GM12873 (cell line): Measurements from ENCODE around the gene PRKG1.

Experiments used
- TF ChIP-seq, protein P1 (sequence below): IDR thresholded peaks from 2 replicates; pipeline ENCODE4 v1.5.1; 2012; ENCODE audit warnings: low read depth, mild to moderate bottlenecking, moderate library complexity, low read length, control low read depth; ENCODE audit not compliant: insufficient read depth; ENCODE audit errors: missing control alignments

Gene PRKG1

DNA sequence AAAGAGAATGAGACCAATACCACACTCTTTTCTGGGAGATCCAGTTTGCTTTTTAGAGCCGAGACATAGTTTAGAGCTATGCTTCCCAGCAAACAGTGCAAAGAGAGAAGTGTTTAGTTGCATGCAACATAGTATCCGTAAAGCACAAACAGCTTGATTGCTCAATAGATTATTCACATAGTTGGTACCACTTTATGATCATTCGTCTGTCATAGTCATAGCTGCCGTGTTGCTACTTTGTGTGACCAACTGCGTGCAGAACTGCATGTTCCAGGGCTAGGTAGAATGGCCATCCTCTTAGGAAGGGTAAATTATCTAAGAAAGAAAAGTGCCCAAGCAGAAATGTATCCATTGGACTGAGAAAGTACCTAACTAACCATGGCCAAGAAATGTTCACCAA, 1036.3 kb downstream of the PRKG1 start:
- TF ChIP-seq, protein P1, sequence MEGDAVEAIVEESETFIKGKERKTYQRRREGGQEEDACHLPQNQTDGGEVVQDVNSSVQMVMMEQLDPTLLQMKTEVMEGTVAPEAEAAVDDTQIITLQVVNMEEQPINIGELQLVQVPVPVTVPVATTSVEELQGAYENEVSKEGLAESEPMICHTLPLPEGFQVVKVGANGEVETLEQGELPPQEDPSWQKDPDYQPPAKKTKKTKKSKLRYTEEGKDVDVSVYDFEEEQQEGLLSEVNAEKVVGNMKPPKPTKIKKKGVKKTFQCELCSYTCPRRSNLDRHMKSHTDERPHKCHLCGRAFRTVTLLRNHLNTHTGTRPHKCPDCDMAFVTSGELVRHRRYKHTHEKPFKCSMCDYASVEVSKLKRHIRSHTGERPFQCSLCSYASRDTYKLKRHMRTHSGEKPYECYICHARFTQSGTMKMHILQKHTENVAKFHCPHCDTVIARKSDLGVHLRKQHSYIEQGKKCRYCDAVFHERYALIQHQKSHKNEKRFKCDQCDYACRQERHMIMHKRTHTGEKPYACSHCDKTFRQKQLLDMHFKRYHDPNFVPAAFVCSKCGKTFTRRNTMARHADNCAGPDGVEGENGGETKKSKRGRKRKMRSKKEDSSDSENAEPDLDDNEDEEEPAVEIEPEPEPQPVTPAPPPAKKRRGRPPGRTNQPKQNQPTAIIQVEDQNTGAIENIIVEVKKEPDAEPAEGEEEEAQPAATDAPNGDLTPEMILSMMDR = no peak

DNA sequence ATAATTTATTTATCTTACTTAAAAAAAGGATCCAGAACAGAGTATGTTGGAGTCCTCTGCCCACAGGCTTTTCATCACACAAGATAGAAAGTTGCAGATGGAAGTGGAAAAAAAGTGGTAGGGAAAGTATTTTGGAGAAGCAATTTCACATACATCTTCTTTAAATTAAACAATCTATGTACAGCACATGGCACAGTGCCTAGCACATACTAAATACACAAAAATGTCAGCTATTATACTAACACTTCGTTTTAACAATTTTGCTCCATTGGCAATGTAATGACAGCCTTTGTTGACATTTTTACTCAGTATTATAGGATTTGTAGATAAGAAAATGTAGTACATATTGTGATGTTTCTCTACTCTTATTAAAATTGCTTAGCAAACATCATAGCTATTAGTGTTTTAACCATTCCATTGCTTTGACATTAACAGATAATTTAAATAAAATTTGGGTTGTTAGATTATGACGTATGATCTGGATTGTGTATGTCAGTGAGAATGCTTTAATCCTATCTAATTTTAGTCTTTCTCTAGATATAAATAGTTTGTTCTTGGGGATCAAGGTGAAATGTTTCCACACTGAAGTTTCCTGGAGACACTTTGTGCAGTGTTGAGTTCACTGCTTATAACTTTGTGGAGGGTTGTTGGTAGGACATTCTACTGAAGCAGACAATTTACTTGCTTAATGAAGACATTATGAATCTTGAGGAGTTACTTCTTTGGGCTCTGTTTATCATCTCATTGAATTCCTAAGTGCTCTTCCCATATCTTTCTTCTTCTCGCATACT, 1037.0 kb downstream of the PRKG1 start:
- TF ChIP-seq, protein P1 = no peak

DNA sequence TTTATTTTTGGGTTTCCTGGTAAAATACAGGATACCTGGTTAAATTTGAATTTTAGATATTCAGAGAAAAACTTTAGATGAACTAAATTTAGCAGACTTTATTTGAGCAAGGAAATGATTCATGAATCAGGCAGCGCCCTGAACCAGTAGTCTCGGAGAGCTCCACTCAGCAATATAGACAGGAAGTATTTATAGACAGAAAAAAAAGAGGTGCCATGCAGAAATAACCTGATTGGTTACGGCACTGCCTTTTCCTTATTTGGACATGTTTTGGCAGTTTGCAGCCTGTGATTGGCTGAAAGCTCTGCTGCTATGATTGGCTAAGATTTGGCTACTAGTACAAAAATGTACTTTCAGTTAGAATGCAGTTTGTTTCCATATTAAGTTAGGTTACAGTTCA, 1041.5 kb downstream of the PRKG1 start:
- TF ChIP-seq, protein P1 = no peak

DNA sequence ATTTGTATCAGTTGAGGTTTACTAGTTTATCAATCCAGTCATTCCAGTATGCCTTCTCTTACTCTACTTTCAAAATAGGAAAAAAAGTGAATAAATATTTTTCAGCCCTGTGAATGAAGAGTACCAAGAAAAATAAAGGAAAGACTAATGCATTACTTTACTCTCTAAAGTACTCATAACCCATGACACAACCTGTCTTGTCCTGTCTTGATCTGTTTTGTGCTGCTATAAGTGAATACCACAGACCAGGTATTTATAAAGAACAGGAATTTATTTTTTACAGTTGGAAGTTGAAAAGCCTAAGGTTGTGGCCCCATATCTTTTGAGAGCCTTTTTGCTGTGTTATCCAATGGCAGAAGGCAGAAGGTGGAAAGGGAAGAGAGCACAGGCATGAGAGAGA, 1045.2 kb downstream of the PRKG1 start:
- TF ChIP-seq, protein P1 = no peak

DNA sequence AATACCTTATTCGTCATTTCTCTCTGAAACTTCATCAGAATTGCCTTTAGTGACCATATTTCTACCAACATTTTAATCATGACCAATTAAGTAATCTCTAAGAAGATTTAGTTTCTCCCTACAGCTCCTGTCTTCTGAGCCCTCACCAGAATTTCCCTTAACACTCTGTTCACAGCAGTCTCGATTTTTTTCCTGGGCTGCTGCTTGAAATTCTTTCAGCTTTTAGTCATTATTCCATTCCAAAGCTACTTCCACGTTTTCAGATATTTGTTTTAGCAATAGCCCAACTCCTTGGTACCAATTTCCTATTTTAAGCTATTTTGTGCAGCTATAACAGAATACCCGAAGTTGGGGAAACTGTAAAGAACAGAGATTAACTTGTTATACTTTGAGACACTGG, 1047.4 kb downstream of the PRKG1 start:
- TF ChIP-seq, protein P1 = no peak

DNA sequence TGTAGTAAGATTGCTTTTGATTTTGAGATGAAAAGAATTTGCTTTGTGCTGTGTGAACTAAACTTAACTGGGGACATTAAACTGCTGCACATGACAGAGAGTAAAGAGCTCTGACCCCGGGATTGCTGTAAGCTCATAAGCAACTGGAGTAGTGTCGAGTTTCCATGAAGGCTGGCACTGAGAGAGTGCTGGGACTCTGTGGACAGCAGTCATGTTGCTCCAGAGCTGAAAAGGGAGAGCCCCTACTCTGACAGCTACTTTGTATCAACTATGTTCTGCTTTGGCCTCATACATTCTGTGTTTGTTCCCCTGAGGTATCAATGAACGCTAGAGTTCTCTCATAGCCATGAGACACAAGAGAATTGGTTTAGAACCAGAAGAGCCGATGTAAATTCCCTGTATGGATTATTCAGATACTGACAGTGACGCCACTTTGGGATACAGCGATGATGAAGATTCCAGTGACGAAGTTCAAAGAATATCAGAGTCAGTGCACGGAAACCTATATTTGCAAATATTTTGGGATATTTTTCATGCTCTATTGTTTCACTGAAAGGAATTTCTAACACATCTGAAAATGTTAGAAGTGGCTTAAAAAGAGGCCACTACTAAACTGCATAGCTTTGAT, 1053.9 kb downstream of the PRKG1 start:
- TF ChIP-seq, protein P1 = no peak

DNA sequence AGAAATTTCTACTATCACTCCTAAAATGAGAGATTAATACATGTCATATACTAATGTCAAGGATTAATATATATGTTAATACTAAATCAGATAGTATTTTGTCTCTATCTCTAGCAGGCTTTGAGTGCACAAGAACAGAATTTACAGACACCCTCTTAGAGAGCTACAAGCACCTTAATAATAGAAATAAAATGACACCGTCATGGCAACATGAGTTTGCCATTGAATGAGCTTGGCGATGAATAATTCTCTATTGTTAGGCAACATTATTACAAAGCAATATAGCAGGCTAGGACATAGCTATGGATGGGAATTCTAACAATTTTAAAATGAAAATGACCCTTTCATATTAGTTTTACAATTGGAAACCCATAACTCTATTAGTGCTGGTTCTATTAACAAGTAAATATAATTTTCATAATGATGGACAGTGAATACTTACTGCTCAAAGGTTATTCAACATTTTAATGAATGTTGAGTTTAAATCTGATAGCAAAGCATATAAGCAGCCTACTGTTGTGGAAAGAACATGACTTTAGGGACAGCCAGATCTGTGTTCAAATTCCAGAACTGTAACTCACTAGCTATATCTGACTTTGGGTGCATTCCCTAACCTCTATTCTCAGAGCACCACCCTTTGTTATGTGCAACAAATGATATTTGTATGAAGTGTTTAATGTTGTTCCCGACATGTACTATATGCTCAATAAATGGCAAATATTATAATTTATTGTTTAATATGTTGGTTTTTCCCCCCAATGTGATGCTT, 1055.3 kb downstream of the PRKG1 start:
- TF ChIP-seq, protein P1 = no peak
